ENCODE data around the gene ITPKB. TPM values are rescaled to one million over a fixed set of nuclear protein-coding genes. Genes with fewer than 3 reads are reported as not detected.

The ITPKB gene
- total and polyA plus RNA-seq, 9 donors: 11.3 to 43.2 (median 20.1) TPM

GRCh38 chr1:226596531-226597165, 142.4 kb downstream of the ITPKB start:
- H3K27ac ChIP-seq: no peak overlapping the region
- intact Hi-C loops (cut with DNase I): no loop called here
- DNase-seq: peak in 1 of 5 donors; percentile 29
- no peak overlapping the region for H3K4me3 ChIP-seq
- 87 to 92% (median 90%) methylated on average over 16 of the region's 16 CpGs for WGBS, 3 donors
- TF ChIP-seq CTCF (IDR thresholded peaks at IDR 0.05) (no peak), EP300 (IDR thresholded peaks at IDR 0.05) (no peak), POLR2A (IDR thresholded peaks at IDR 0.05) (no peak)
- no peaks in the 10 kb centered on the region for H3K9me3 ChIP-seq
- H3K36me3 ChIP-seq: no peaks in the 10 kb centered on the region
- no peaks in the 10 kb centered on the region for H3K4me1 ChIP-seq (ENCODE audit: insufficient read depth)
- no peaks in the 10 kb centered on the region for H3K27me3 ChIP-seq

GRCh38 chr1:226593541-226593940, 145.5 kb downstream of the ITPKB start:
- DNase-seq: no peak
- H3K27me3 ChIP-seq: no peaks in the 10 kb centered on the region
- TF ChIP-seq POLR2A (IDR thresholded peaks at IDR 0.05) (no peak), CTCF (IDR thresholded peaks at IDR 0.05) (no peak), EP300 (IDR thresholded peaks at IDR 0.05) (no peak)
- H3K9me3 ChIP-seq: no peaks in the 10 kb centered on the region
- intact Hi-C loops (cut with DNase I): no loop called here
- WGBS, 3 donors: 85 to 90% (median 89%) methylated on average over 8 of the region's 8 CpGs
- H3K27ac ChIP-seq: no peak overlapping the region
- no peak overlapping the region for H3K4me3 ChIP-seq
- peaks cover 9% of the 10 kb centered on the region for H3K4me1 ChIP-seq (ENCODE audit: insufficient read depth)
- no peaks in the 10 kb centered on the region for H3K36me3 ChIP-seq

DNA sequence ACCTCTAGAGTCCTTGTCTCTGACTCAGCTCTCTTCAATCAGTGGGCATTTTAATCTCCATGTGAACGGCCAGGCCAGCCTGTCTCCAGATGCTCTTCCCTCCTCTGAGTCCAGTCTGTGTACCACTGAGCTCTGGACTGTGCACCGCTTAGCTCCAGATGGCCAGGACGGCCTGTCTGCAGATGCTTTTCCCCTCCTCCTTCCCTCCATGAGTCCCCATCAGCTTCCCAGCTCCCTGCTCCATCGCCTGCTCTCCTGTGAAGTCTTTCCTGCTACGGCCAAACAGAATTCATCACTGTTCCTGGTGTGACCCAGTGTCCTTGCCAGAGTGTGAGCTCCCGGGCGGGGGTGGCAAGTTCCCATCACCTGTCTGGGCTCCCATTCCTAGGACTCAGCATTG, 148.5 kb downstream of the ITPKB start:
- peak in 1 of 5 donors; percentile 10 for DNase-seq
- peaks cover 19% of the 10 kb centered on the region for H3K4me1 ChIP-seq (ENCODE audit: insufficient read depth)
- intact Hi-C loops (cut with DNase I): no loop called here

DNA sequence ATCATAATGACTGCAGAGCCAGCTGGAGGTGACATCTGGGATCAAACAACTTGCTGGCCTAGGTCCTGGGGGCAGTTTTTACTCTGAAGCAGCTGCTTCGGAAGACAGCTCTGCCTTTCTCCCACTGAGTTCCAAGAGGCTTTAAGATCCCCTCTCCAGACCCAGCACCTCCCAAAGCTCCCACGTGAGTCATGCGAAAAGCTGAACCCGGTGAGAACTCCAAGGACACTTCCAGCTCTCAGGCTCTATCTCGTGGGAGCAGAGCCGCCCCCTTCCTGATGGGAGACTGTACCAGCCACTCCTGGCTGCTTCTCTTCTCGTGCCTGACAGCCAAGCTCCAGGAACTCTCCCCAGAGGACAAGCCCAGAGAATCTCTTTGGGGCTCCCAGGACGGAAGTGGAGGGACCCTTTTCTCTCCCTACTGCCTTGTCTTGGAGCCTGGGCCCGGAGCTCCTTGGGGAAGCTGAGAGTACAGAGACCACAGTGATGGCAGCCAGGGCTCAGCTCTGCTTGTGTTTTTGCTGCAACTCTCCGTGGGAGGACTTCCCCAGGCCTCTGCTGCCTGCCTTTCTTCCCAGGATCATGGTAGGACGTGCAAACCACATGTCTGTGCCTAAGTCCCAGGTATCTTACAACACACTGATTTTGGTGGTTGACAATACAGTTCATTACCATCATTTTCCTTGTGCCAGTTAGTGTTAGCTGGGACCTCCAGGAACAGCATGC, 149.9 kb downstream of the ITPKB start:
- peak overlapping the region; percentile 40 to 83 for H3K27ac ChIP-seq
- TF ChIP-seq EP300 (IDR thresholded peaks at IDR 0.05): no peak
- no peak for TF ChIP-seq POLR2A (IDR thresholded peaks at IDR 0.05)
- TF ChIP-seq CTCF (IDR thresholded peaks at IDR 0.05): no peak
- no peaks in the 10 kb centered on the region for H3K27me3 ChIP-seq
- WGBS, 3 donors: 13 to 22% (median 15%) methylated on average over 11 of the region's 11 CpGs
- peaks cover 19% of the 10 kb centered on the region for H3K4me1 ChIP-seq (ENCODE audit: insufficient read depth)
- peak; percentile 74 to 87 (median 82) for DNase-seq
- no peak overlapping the region for H3K4me3 ChIP-seq
- H3K9me3 ChIP-seq: no peaks in the 10 kb centered on the region
- H3K36me3 ChIP-seq: no peaks in the 10 kb centered on the region
- intact Hi-C loops (cut with DNase I): no loop called here

More for the DNA sequence above, 148.5 kb downstream of the ITPKB start:
- no peaks in the 10 kb centered on the region for H3K27me3 ChIP-seq
- TF ChIP-seq CTCF (IDR thresholded peaks at IDR 0.05) (no peak), EP300 (IDR thresholded peaks at IDR 0.05) (no peak), POLR2A (IDR thresholded peaks at IDR 0.05) (no peak)
- WGBS, 3 donors: 94 to 95% (median 95%) methylated on average over 7 of the region's 7 CpGs
- no peak overlapping the region for H3K27ac ChIP-seq
- no peak overlapping the region for H3K4me3 ChIP-seq
- no peaks in the 10 kb centered on the region for H3K9me3 ChIP-seq
- H3K36me3 ChIP-seq: no peaks in the 10 kb centered on the region

Data from ovary (tissue), 9 donors.